Psoas muscle (tissue), 8 donors: ENCODE measurements around the gene TTC29. TPM values are rescaled to one million over a fixed set of nuclear protein-coding genes. Genes with fewer than 3 reads are reported as not detected.
"Not testable (repeated sequence)": the region's sequence is repeated elsewhere in the genome, so short reads cannot be mapped to it uniquely, and the experiment has no call there.

Source experiments
- ATAC-seq, 4 donors: fragments of 200-7000 bp; cut with Tn5 transposase; one replicate each; pipeline ENCODE4 v1.9.1; 2020; ENCODE audit warnings: moderate library complexity in 3 of 4, mild to moderate bottlenecking in 2 of 4
- DNase-seq, 2 donors: peaks; one replicate each; pipeline ENCODE4 v3.0.0-alpha.2; 2020
- H3K27ac ChIP-seq: fragments of 200-600 bp; one replicate; pipeline ENCODE4 v1.8.0; 2022
- H3K27me3 ChIP-seq, 3 donors: fragments of 200-600 bp in 1 of 3; one replicate each; pipeline versions ENCODE4 v1.6.1 to v1.8.0; 2013 to 2022; ENCODE audit warnings: low read length in 2 of 3, mild to moderate bottlenecking in 2 of 3, moderate library complexity in 1 of 3; ENCODE audit not compliant: insufficient read depth in 3 of 3
- H3K36me3 ChIP-seq, 2 donors: fragments of 200-600 bp in 1 of 2; one replicate each; pipeline versions ENCODE4 v1.6.1 to v1.8.0; 2013 to 2022; ENCODE audit warnings: low read depth in 1 of 2, mild to moderate bottlenecking in 1 of 2, moderate library complexity in 1 of 2; ENCODE audit not compliant: insufficient read depth in 1 of 2
- H3K4me1 ChIP-seq: fragments of 200-600 bp; one replicate; pipeline ENCODE4 v1.8.0; 2022
- H3K4me3 ChIP-seq: fragments of 200-600 bp; one replicate; pipeline ENCODE4 v1.8.0; 2022; ENCODE audit warnings: mild to moderate bottlenecking
- H3K9me3 ChIP-seq: fragments of 200-600 bp; one replicate; pipeline ENCODE4 v1.8.0; 2022
- WGBS, 3 donors: extraction: QIAGEN DNeasy Blood & Tissue Kit; methylation state at CpG; one replicate each; pipeline versions ENCODE4 v1.1.6 to v1.1.7; 2013; 5-methylcytosine and 5-hydroxymethylcytosine counted together
- intact Hi-C, 2 donors: fragments of 100-400 bp; cut with DNase I; formaldehyde crosslinking; loops; one replicate each; pipeline versions ENCODE4 v1.11.0 to v1.14.2; 2022
- polyA plus RNA-seq, 3 donors: library from polyadenylated mRNA; stranded (reverse); fragments of 200-250 nt; gene quantifications; one replicate each; pipeline ENCODE4 v1.2.3, GENCODE V29; 2013
- total RNA-seq, 4 donors: library from RNA; stranded (reverse); fragmentation: NEBNext Ultra II Directional in 2 of 4; extraction: Animal tissue kit (Norgen Biotek cat#: 25700) in 2 of 4; gene quantifications; one replicate each; pipeline versions ENCODE4 v1.2.1 to v1.2.4, GENCODE V29; 2021 to 2023
- TF ChIP-seq, protein P1 (sequence below): fragments of 200-600 bp; IDR thresholded peaks from one replicate; pipeline ENCODE4 v1.8.0; 2022; ENCODE audit warnings: antibody characterized with exemption
- donor health status: healthy with polysubstance abuse.
- donor health status: DM: no; HTN: no; CAD: no; lungs with moderate emphysema.
- donor health status: Bipolar disorder and iron deficiency.
- donor health status: healthy.
- donor health status: DM: yes; HTN: yes; CAD: no.
- donor health status: DM: no; HTN: no; CAD: no.
- donor health status: DM: no; HTN: no; CAD: no.
- donor health status: DM: yes; HTN: yes; CAD: no.

The TTC29 gene
- total and polyA plus RNA-seq, 7 donors: 0.03 TPM; not detected in 6

DNA sequence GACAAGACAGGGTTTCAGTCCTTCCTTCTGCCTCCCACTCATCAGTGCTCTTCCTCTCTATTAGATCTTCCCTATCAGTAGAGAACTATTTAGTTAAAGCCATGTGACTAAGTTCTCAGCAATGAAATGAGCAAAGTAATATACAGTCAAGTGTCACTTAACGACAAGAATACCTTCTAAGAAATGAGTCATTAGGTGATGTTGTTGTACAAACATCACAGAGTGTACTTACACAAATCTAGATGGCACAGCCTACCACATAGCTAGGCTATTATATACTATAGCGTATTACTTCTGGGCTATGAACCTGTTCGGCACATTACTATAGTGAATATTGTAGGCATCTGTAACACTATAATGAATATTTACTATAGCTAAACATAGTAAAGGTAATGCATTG lies 235.7 kb downstream of the TTC29 start:
- no peaks in the 10 kb centered on the region for H3K36me3 ChIP-seq
- TF ChIP-seq, protein P1, sequence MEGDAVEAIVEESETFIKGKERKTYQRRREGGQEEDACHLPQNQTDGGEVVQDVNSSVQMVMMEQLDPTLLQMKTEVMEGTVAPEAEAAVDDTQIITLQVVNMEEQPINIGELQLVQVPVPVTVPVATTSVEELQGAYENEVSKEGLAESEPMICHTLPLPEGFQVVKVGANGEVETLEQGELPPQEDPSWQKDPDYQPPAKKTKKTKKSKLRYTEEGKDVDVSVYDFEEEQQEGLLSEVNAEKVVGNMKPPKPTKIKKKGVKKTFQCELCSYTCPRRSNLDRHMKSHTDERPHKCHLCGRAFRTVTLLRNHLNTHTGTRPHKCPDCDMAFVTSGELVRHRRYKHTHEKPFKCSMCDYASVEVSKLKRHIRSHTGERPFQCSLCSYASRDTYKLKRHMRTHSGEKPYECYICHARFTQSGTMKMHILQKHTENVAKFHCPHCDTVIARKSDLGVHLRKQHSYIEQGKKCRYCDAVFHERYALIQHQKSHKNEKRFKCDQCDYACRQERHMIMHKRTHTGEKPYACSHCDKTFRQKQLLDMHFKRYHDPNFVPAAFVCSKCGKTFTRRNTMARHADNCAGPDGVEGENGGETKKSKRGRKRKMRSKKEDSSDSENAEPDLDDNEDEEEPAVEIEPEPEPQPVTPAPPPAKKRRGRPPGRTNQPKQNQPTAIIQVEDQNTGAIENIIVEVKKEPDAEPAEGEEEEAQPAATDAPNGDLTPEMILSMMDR: no peak
- no peak overlapping the region for H3K4me3 ChIP-seq
- no peak overlapping the region for H3K27ac ChIP-seq
- DNase-seq: no peak
- intact Hi-C loops: no loop called here
- H3K27me3 ChIP-seq: peaks cover 0 to 3% (median 2%) of the 10 kb centered on the region in 3 donors
- H3K4me1 ChIP-seq: no peaks in the 10 kb centered on the region
- 86 to 92% (median 89%) methylated on average over 3 of the region's 3 CpGs for WGBS, 3 donors
- ATAC-seq: no peak
- H3K9me3 ChIP-seq: no peaks in the 10 kb centered on the region

DNA sequence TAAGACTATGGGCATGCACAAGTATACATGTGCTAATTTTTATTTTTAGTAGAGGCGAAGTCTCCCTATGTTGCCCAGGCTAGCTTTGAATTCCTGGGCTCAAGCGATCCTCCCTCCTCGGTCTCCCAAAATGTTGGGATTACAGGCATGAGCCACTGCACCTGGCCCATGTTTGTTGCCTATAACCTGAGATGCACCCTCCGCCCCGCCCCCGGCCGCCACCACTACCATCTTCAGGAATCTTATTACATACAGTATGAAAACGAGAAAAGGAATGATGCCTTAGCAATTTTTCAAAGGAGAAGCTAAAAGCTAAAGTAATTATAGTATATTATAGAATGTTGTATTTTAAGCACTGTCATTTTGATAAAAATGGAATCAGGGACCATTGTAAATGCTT lies 245.8 kb downstream of the TTC29 start:
- TF ChIP-seq, protein P1: no peak
- H3K36me3 ChIP-seq: no peaks in the 10 kb centered on the region
- no peak for DNase-seq
- no peaks in the 10 kb centered on the region for H3K9me3 ChIP-seq
- H3K4me1 ChIP-seq: no peaks in the 10 kb centered on the region
- no peak for ATAC-seq
- H3K27ac ChIP-seq: no peak overlapping the region
- WGBS, 3 donors: 85 to 90% (median 87%) methylated on average over 8 of the region's 8 CpGs
- intact Hi-C loops: no loop called here
- H3K27me3 ChIP-seq: no peaks in the 10 kb centered on the region
- H3K4me3 ChIP-seq: no peak overlapping the region

DNA sequence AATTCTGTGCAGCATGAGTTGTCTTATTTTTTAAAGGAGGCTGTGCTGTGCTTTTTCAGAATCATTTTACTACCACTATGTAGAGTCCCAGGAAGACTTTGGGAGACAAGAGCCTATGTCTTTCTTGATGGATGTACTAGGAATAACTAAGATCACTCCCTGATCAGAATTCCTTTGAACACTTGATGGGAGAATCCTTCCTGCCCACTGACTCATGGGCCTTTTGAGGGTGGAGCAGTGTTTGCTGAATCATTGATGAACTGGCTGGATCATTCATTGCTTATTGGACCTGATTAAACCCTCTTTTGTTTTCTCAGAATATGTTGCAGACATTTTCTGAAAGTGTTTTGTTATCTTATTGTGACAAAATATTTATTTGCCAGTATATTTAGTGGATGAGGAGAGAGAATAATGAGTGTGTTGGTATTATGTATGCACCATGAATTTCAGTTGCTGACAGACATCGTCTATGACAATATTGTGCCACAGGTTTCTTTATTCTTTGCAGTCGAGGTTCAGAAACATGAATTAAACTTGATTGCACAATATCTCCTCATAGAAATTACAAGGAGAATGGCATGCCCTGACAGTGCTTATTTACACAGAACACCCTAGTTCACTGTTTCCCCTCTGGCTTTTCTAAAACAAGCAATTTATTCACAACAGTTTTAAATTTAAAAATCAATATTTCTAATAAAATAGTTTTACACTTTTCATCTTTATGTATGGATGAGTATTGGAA lies 270.7 kb downstream of the TTC29 start:
- no peak for ATAC-seq
- TF ChIP-seq, protein P1: no peak
- DNase-seq: no peak
- Histone ChIP-seq H3K4me1 (no peaks in the 10 kb centered on the region), H3K4me3 (no peak overlapping the region), H3K9me3 (peaks cover 3% of the 10 kb centered on the region), H3K27me3 (no peaks in the 10 kb centered on the region), H3K36me3 (no peaks in the 10 kb centered on the region), H3K27ac (no peak overlapping the region)
- intact Hi-C loops: no loop called here
- 73 to 83% (median 77%) methylated on average over 2 of the region's 2 CpGs for WGBS, 3 donors

DNA sequence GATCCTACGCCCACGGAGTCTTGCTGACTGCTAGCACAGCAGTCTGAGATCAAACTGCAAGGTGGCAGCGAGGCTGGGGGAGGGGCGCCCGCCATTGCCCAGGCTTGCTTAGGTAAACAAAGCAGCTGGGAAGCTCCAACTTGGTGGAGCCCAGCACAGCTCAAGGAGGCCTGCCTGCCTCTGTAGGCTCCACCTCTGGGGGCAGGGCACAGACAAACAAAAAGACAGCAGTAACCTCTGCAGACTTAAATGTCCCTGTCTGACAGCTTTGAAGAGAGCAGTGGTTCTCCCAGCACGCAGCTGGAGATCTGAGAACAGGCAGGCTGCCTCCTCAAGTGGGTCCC lies 281.7 kb downstream of the TTC29 start:
- H3K36me3 ChIP-seq, H3K4me3 ChIP-seq, DNase-seq, H3K9me3 ChIP-seq, ATAC-seq, intact Hi-C loops, H3K4me1 ChIP-seq, H3K27ac ChIP-seq, H3K27me3 ChIP-seq: not testable (repeated sequence)
- 62 to 64% (median 64%) methylated on average over 4 to 6 of the region's 6 CpGs for WGBS, 3 donors

DNA sequence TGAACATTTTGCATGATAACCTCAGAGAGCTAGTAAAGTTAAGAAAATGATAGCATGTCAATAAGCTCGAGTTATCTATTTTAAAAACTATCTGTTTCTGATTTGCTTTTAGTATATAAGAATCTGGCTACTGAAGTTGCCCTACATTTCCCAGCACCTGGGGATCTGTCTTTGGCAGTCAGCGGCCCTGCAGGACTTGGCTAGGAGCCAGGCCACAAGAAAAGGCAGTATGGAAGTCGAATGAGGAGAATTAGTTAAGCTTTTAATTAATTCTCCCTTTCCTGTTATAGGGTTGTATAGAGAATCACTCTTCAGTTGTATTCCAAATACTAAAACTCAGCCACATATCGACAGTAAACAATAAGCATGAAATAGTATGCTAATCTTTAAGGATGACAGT lies 284.3 kb downstream of the TTC29 start:
- no peaks in the 10 kb centered on the region for H3K9me3 ChIP-seq
- H3K36me3 ChIP-seq: no peaks in the 10 kb centered on the region
- intact Hi-C loops: no loop called here
- H3K27ac ChIP-seq: no peak overlapping the region
- no peak overlapping the region for H3K4me3 ChIP-seq
- TF ChIP-seq, protein P1: no peak
- 50 to 53% (median 52%) methylated on average over 4 of the region's 4 CpGs for WGBS, 3 donors
- no peak for DNase-seq
- H3K27me3 ChIP-seq: peaks cover 0 to 8% (median 5%) of the 10 kb centered on the region in 3 donors
- ATAC-seq: no peak
- no peaks in the 10 kb centered on the region for H3K4me1 ChIP-seq
